Activated CD4-positive, alpha-beta T cell treated with anti-CD3 and anti-CD28 coated beads, Interleukin-2, amount 50 U/mL, for 4 hours (primary cell): ENCODE measurements around the gene SMARCA2.
A peak's percentile ranks its signal among the peaks of the same experiment; 100 is the strongest.

Experiments used
- DNase-seq, 2 experiments: peaks; one replicate each; pipeline ENCODE4 v3.0.0-alpha.2; 2020

Gene SMARCA2

GRCh38 chr9:2014696-2015580 lies at the start of gene SMARCA2:
SMARCA2 (plus strand) TSS chr9:2015347; CDS start chr9:2029023, 13,676 bp downstream.
- DNase-seq: peak; percentile 97

- DNase-seq: no peak
Measured at GRCh38 chr9:1966725-1967366, 48.3 kb upstream of the SMARCA2 start.

GRCh38 chr9:1969160-1969559 lies 46.0 kb upstream of the SMARCA2 start:
- no peak for DNase-seq

- DNase-seq: no peak
Measured at GRCh38 chr9:1969898-1970297, 45.2 kb upstream of the SMARCA2 start.

- DNase-seq: no peak
Measured at GRCh38 chr9:1972672-1973071, 42.5 kb upstream of the SMARCA2 start.

- DNase-seq: no peak
Measured at GRCh38 chr9:1977026-1977425, 38.1 kb upstream of the SMARCA2 start.

GRCh38 chr9:1978941-1979340 lies 36.2 kb upstream of the SMARCA2 start:
- DNase-seq: no peak

- DNase-seq: no peak
Measured at GRCh38 chr9:1979741-1980367, 35.3 kb upstream of the SMARCA2 start.

- DNase-seq: no peak
Measured at GRCh38 chr9:1980387-1980786, 34.8 kb upstream of the SMARCA2 start.

GRCh38 chr9:1982074-1982473 lies 33.1 kb upstream of the SMARCA2 start:
- no peak for DNase-seq

- DNase-seq: no peak
Measured at GRCh38 chr9:1986341-1986740, 28.8 kb upstream of the SMARCA2 start.

- DNase-seq: no peak
Measured at GRCh38 chr9:1989500-1989899, 25.6 kb upstream of the SMARCA2 start.

- no peak for DNase-seq
Measured at GRCh38 chr9:1994180-1994579, 21.0 kb upstream of the SMARCA2 start.

- DNase-seq: no peak
Measured at GRCh38 chr9:1995084-1995483, 20.1 kb upstream of the SMARCA2 start.

- DNase-seq: no peak
Measured at GRCh38 chr9:1996156-1996555, 19.0 kb upstream of the SMARCA2 start.

- DNase-seq: no peak
Measured at GRCh38 chr9:1997646-1998045, 17.5 kb upstream of the SMARCA2 start.

- no peak for DNase-seq
Measured at GRCh38 chr9:1998111-1998510, 17.0 kb upstream of the SMARCA2 start.

GRCh38 chr9:2000314-2000713 lies 14.8 kb upstream of the SMARCA2 start:
- DNase-seq: no peak

GRCh38 chr9:2008372-2008771 lies 6.8 kb upstream of the SMARCA2 start:
- DNase-seq: no peak

- DNase-seq: no peak
Measured at GRCh38 chr9:2012347-2012746, 2.8 kb upstream of the SMARCA2 start.

GRCh38 chr9:2013743-2014475 lies 1.2 kb upstream of the SMARCA2 start:
- no peak for DNase-seq

GRCh38 chr9:2015581-2016407 lies 647 bp downstream of the SMARCA2 start:
- peak; percentile 23 to 27 for DNase-seq
